Endothelial cell of umbilical vein (primary cell): Measurements from ENCODE around the gene PRDM10. TPM values are rescaled to one million over a fixed set of nuclear protein-coding genes. Genes with fewer than 3 reads are reported as not detected.

Experiments used
- BruUV-seq: library from RNA; stranded (reverse); fragments of 400-500 nt; replicated peaks from 2 replicates; lab custom pipeline; 2021; lab: Mats Ljungman, UMichigan
- CTCF ChIA-PET: fragments of 300-600, 350-600 bp; sonication (Branson Sonifier 250); formaldehyde crosslinking; loops from one replicate; lab custom pipeline; 2021; ENCODE audit warnings: antibody characterized with exemption, inconsistent platforms; lab: Charles Lee
- POLR2A ChIA-PET: fragments of 300-600, 350-600 bp; sonication (Branson Sonifier 250); formaldehyde crosslinking; loops from one replicate; lab custom pipeline; 2021; ENCODE audit warnings: antibody characterized with exemption, inconsistent platforms; lab: Charles Lee
- DNase-seq: peaks from one replicate; pipeline ENCODE4 v3.0.0-alpha.2; 2011; ENCODE audit warnings: low read depth, low spot score
- FAIRE-seq: peaks from 2 replicates; lab custom pipeline; 2011; peaks lifted over from hg19 to GRCh38; lab: Jason Lieb, UNC
- H2AFZ ChIP-seq: 2 replicates; pipeline ENCODE4 v1.6.0; 2012; ENCODE audit warnings: low read depth, low read length, control low read depth, inconsistent platforms
- H3K27ac ChIP-seq: 2 replicates; pipeline ENCODE4 v1.5.1; 2011; ENCODE audit warnings: low read depth, mild to moderate bottlenecking, control low read depth, low read length, moderate library complexity; ENCODE audit not compliant: insufficient read depth
- H3K27me3 ChIP-seq, 2 experiments: 2 replicates each; pipeline versions ENCODE4 v1.6.0 to v1.6.1; 2011; ENCODE audit warnings: low read length in 2 of 2, mixed read lengths in 1 of 2; ENCODE audit not compliant: control insufficient read depth in 2 of 2, insufficient read depth in 2 of 2
- H3K36me3 ChIP-seq, 2 experiments: 2 replicates in 1 of 2; 3 replicates in 1 of 2; pipeline ENCODE4 v1.5.1; 2011; ENCODE audit warnings: low read length in 2 of 2, mild to moderate bottlenecking in 1 of 2, moderate library complexity in 1 of 2; ENCODE audit not compliant: control insufficient read depth in 2 of 2, insufficient read depth in 2 of 2; ENCODE audit errors: extremely low read depth in 1 of 2
- H3K4me1 ChIP-seq: 3 replicates; pipeline ENCODE4 v1.5.1; 2011; ENCODE audit warnings: mild to moderate bottlenecking, low read length; ENCODE audit not compliant: control insufficient read depth, insufficient read depth; ENCODE audit errors: extremely low read depth
- H3K4me2 ChIP-seq: 2 replicates; pipeline ENCODE4 v1.6.1; 2011; ENCODE audit warnings: low read length, control low read depth, mixed read lengths; ENCODE audit not compliant: insufficient read depth
- H3K4me3 ChIP-seq, 3 experiments: fragments of 200-600 bp in 1 of 3; sonication (generic), shearing (Covaris generic) in 1 of 3; replicated peaks in 1 of 3; 2 replicates each; pipeline ENCODE4 v1.5.1; 2011 to 2016; ENCODE audit warnings: control low read depth in 3 of 3, low read length in 3 of 3, mild to moderate bottlenecking in 2 of 3, inconsistent platforms in 1 of 3, low read depth in 1 of 3, moderate library complexity in 1 of 3; ENCODE audit not compliant: insufficient read depth in 1 of 3
- H3K79me2 ChIP-seq: 2 replicates; pipeline ENCODE4 v1.6.0; 2012; ENCODE audit warnings: low read length, inconsistent platforms; ENCODE audit not compliant: control insufficient read depth, insufficient read depth
- H3K9ac ChIP-seq: replicated peaks from 2 replicates; pipeline ENCODE3; 2011; ENCODE audit warnings: low read length, control low read depth; ENCODE audit not compliant: insufficient read depth; ENCODE audit errors: extremely low read depth
- H3K9me1 ChIP-seq: replicated peaks from 3 replicates; pipeline ENCODE4 v1.6.0; 2011; ENCODE audit warnings: mild to moderate bottlenecking, low read length; ENCODE audit not compliant: control insufficient read depth, insufficient read depth; ENCODE audit errors: extremely low read depth
- H3K9me3 ChIP-seq: replicated peaks from 2 replicates; pipeline ENCODE4 v1.5.1; 2012; ENCODE audit warnings: low read length, inconsistent platforms; ENCODE audit not compliant: control insufficient read depth, insufficient read depth
- H4K20me1 ChIP-seq: replicated peaks from 2 replicates; pipeline ENCODE3; 2011; ENCODE audit warnings: mild to moderate bottlenecking, low read length; ENCODE audit not compliant: control insufficient read depth, insufficient read depth; ENCODE audit errors: extremely low read depth
- CTCF ChIP-seq, 2 donors: IDR thresholded peaks; 1 replicate in 1 of 2; 2 replicates in 1 of 2; pipeline ENCODE4 v1.5.1; 2011; ENCODE audit warnings: low read length in 2 of 2, mild to moderate bottlenecking in 2 of 2, moderate library complexity in 2 of 2, control low read depth in 1 of 2, inconsistent platforms in 1 of 2, low read depth in 1 of 2; ENCODE audit not compliant: insufficient read depth in 1 of 2; ENCODE audit errors: extremely low read depth in 1 of 2
- EZH2 ChIP-seq: IDR thresholded peaks from 2 replicates; pipeline ENCODE4 v1.6.1; 2012; ENCODE audit warnings: borderline replicate concordance, low read depth, mild to moderate bottlenecking, moderate library complexity, low read length, inconsistent platforms; ENCODE audit not compliant: severe bottlenecking
- POLR2A ChIP-seq: IDR thresholded peaks from 2 replicates; pipeline ENCODE4 v1.6.1; 2012; ENCODE audit warnings: low read depth, mild to moderate bottlenecking, control low read depth, low read length
- POLR2AphosphoS5 ChIP-seq: IDR thresholded peaks from 2 replicates; pipeline ENCODE4 v1.6.1; 2012; ENCODE audit warnings: low read depth, mild to moderate bottlenecking, control low read depth, low read length, moderate library complexity; ENCODE audit not compliant: insufficient read depth
- dilution Hi-C: fragments of 300-500 bp; cut with MboI; formaldehyde crosslinking; loops from one replicate; pipeline ENCODE4 v1.15.0; 2019; ENCODE audit warnings: low sequenced_read_pairs; ENCODE audit not compliant: extremely low pct_ligation_motif_present
- intact Hi-C: fragments of 100-400 bp; cut with micrococcal nuclease; formaldehyde crosslinking; loops from one replicate; pipeline ENCODE4 v1.10.0; 2022
- polyA plus RNA-seq, 4 experiments: library from polyadenylated mRNA; depleted of rRNA in 3 of 4; stranded (reverse) in 3 of 4; unstranded in 1 of 4; fragments of >200 nt; gene quantifications; 2 replicates each; pipeline versions ENCODE4 v1.2.1 to v1.2.3, GENCODE V29; 2011 to 2012; ENCODE audit warnings: missing spikeins in 1 of 4
- total RNA-seq: library from RNA; stranded (reverse); gene quantifications from 2 replicates; pipeline ENCODE4 v1.2.3, GENCODE V29; 2021

PRDM10 gene
- total and polyA plus RNA-seq, 2 donors (not counting 3 experiments of a cell fraction or from before 2014, with no cell fraction given): 9.6 to 13.0 TPM

GRCh38 chr11:129895126-129896041 lies 107.3 kb downstream of the PRDM10 start, which contains the start of gene NFRKB:
TSS of gene NFRKB (minus strand) at chr11:129895578. CDS start at chr11:129892849, 2,729 bp downstream.
- intact Hi-C loops (loop anchor here (1.0 to 10.0 kb wide), 5 partner anchors 108 to 621 kb away; partner anchors contain the start of genes APLP2 and ZBTB44), dilution Hi-C loops (no loop called here)
- BruUV-seq: no TSS peak
- Histone ChIP-seq H3K27ac (no peak within 1 kb of the TSS), H3K9me3 (no peaks in the 10 kb centered on the region), H3K27me3 (no peaks in the 10 kb centered on the region), H3K4me3 (peak within 1 kb of the TSS; percentile 72 to 95 (median 93)), H3K4me1 (peaks cover 9% of the 10 kb centered on the region), H3K79me2 (peaks cover 20% of the 10 kb centered on the region), H4K20me1 (no peaks in the 10 kb centered on the region), H3K4me2 (peak within 1 kb of the TSS; percentile 73), H3K9me1 (no peaks in the 10 kb centered on the region), H3K9ac (peak within 1 kb of the TSS; percentile 71), H2AFZ (peak within 1 kb of the TSS; percentile 90), H3K36me3 (peaks cover 0 to 6% of the 10 kb centered on the region in 2 experiments)
- FAIRE-seq (peak; percentile 67), DNase-seq (peak; percentile 84)
- ChIA-PET POLR2A (no interaction called here), CTCF (interaction anchor here (1.1 to 2.8 kb wide), 8 partner anchors 13 to 251 kb away, joined by 3 to 26 read pairs (median 4); no protein-coding TSS in a partner anchor)
- TF ChIP-seq POLR2A (peak; percentile 83), EZH2 (no peak), CTCF (IDR thresholded peaks at IDR 0.05; ENCODE audit: extremely low read depth in 1 of 2, insufficient read depth in 1 of 2, low read depth in 1 of 2, low read length in 2 of 2) (no peak), POLR2AphosphoS5 (peak; percentile 91)
